HG03139 (cell line): ENCODE results near the gene SNAP29.
"Not testable (repeated sequence)": the region's sequence is repeated elsewhere in the genome, so short reads cannot be mapped to it uniquely, and the experiment has no call there.

Experiments used
- ATAC-seq: cut with Tn5 transposase; IDR thresholded peaks from one replicate; pipeline ENCODE4 v1.9.1; 2021; ENCODE audit not compliant: unreplicated experiment

Gene SNAP29

DNA sequence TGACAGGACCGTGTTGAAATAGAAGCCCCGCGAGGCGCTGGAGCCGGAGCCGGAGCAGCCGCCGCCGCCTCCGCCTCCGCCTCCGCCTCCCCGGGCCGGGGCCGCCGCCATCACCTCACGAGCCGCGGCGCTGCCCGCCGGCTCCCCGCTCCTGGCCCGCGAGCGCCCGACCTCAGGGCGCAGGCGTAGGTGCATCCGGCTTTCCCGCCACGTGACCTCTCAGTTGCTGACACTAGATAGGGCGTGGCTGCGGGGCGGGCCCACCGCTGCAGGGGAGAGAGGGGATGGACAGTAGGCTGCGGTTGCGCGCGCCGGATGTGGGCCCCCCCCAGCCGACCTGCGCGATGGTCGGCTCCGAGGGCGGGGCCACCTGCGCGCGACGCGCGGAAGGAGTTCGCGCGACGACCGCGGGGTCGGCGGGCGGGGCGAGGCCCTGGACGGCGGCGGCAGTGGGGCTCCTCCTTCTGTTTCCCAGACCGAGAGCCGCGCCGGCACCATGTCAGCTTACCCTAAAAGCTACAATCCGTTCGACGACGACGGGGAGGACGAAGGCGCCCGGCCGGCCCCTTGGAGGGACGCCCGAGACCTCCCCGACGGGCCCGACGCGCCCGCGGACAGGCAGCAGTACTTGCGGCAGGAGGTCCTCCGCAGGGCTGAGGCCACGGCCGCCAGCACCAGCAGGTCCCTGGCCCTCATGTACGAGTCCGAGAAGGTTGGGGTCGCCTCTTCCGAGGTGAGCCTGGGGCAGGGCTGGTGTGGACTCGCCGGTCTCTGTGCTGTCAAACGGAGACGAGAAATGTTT, at the start of gene SNAP29, which contains the start of gene PI4KA:
Gene SNAP29, plus strand, starts transcription at position 393 of the 802 bp plus-strand sequence. Its CDS starts 104 bp downstream, at position 497.
Gene PI4KA, minus strand, starts transcription at position 197 of the 802 bp plus-strand sequence. Its CDS starts 86 bp downstream, at position 111.
- peak; percentile 82 for ATAC-seq

DNA sequence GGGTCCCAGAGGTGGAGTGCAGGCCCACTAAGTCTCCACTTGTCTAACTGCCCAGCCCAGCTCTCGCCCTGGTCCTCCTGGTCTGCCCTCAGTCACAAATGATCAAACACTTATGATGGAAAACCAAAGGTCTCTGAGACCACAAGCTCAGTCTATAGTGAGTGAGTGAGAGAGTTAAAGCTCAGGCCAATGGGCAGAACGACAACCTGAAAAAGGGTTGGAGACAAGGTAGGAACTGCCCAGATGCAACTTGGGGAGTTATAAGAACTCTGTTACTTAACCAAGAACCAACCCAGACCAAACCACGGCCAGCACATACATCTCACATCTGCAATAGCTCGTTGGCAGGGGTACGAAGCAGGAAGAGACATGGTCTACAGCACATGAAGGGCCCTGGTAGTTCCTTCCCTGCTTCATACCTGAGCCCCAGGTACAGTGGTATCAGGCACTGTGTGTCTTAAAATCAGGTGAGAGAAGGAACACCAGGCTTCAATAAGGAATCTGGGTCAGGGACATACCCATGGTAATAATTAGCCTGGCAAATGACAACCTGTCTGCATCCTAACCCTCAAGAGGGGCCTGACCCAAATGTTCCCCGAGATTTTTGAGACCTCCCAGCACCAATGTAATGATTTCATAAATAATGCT, 49.1 kb upstream of the SNAP29 start:
- ATAC-seq = no peak

DNA sequence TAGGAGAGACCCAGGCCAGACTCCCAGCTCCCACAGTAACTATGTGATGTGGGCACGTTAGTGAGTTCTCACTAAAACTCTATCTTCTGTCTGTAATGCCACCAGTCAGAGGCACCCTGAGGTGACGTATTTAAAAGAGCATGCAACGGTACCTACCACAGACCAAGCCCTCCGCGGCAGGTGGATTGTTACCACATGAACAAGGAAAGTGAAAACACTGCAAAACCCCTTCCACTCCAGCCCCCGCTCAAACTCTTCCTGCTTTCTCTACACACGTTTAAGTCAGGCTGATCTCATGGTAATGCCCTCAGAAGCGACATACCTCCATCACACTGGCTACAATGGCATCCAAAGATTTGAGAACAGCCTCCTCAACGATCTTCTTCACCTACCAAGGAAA, 48.2 kb upstream of the SNAP29 start:
- no peak for ATAC-seq

DNA sequence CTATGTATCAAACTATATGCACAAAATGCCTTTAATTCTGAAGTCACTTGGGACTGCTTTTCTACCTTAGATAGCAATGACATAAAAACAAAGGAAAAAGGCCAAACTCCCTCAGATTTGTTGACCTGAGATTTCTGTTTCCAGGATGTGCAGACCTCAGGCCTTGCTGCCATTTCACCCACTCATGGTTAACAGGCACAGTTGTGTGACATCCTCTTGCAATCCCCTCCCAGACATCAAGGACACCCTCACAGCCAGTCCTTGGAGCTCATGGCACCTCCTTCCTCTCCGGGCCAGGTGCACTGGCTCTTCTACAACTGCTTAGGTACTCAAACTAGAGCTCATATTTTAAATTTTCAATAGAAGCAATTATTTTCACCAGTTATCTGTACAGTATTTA, 47.6 kb upstream of the SNAP29 start:
- no peak for ATAC-seq

DNA sequence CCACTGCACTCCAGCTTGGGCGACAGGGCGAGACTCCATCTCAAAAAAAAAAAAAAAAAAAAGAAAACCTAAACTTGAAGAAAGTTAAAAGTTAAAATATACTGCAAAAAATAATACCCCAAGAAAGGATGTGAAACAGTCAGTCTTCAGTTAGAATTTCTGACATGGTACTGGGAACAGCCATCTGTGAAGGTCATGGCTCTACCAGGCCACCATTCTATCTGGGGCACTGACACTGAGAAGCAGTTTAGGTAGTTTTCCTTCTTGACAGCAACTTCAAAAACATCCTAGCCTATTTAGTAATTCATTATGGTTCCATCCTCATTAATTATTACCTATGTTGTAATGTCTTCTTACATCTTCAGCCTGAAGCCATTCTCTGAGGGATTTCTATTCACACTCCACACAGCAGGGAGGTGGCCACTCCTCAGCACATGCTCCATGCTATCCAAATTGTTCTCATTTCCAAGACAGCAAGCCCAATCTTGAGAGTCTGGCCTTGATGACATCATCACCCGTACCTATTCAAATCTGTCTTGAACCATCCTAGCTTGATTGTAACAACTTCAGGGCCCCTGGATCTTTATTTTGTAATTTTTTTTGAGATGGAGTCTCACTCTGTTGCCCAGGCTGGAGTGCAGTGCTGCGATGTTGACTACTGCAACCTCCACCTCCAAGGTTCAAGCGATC, 46.7 kb upstream of the SNAP29 start:
- no peak for ATAC-seq

DNA sequence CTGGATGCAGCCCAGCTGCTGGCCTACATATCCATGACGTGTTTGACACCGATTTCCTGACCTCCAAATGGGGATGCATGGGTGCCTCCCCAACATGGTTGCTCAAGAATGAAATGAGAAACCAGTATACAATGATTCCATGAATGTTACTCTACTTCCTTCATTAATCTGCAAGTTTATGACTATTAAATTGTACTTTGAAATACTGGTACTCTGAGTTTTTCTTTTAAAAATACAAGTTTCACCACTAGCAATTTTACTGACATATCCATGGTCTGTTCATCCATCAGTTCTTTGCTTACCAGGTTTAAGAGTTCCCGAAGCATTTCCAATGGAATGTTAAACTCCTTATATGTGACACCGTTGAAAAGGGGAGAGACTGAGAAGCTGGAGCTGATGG, 45.8 kb upstream of the SNAP29 start:
- no peak for ATAC-seq

DNA sequence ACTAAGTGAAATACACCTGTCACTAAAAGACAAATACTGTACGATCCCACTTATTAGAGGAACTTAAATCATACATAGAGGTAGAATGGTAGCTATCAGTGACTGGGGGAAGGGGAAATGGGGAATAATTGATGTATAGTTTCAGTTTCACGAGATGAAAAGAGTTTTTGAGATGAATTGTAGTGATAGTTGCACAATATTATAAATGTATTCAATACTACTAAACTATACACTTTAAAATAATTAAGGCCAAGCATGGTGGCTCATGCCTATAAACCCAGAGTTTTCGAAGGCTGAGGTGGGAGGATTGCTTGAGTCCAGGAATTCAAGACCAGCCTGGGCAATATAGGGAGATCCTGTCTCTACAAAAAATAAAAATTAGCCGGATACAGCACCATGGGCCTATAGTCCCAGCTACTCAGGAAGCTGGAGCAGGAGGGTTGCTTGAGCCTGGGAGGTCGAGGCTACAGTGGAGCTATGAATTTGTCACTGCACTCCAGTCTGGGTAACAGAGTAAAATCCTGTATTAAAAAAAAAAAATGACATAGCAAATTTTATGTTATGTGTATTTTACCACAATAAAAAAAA, 44.5 kb upstream of the SNAP29 start:
- no peak for ATAC-seq

DNA sequence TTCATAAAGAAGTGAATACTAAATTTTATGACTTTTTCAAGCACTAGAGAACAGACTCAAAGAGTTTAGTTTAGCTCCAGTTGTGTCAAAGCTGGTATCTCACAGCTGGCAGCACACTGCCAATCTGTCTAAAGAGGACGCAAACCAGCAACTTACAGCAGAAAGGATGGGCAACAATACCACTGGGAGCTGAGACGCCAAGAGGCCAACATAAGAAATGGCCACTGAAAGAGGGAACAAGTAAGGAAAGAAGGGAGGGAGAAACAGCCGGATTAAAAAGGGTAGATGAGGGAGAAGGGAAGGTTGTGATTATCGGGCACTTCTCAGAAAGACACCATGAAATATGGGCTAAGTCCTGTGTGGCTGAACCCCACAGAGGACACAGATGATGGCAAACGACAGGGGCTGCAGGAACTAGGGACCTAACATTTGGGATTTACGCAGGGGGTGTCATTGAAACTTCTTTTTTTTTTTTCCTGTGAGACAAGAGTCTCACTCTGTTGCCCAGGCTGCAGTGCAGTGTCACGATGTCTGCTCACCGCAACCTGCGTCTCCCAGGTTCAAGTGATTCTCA, 43.2 kb upstream of the SNAP29 start:
- no peak for ATAC-seq

DNA sequence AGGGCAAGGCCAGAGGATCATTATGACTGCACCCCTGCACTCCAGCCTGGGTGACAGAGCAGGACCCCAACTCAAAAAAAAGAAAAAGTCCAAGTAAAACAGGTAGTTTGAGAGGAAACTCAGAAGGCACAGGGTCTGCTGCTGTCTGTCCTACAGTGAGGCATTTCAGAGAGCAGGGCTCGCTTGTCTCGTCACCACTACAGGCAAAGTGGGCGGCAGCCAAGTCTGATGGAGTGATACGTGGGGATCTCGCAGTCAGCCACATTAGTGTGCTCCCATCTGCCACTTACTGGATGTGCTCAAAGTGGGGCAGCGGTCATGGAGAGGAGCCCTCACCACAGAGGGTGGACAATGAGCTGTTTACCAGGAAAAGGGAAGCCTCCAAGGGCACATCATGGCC, 42.2 kb upstream of the SNAP29 start:
- no peak for ATAC-seq

DNA sequence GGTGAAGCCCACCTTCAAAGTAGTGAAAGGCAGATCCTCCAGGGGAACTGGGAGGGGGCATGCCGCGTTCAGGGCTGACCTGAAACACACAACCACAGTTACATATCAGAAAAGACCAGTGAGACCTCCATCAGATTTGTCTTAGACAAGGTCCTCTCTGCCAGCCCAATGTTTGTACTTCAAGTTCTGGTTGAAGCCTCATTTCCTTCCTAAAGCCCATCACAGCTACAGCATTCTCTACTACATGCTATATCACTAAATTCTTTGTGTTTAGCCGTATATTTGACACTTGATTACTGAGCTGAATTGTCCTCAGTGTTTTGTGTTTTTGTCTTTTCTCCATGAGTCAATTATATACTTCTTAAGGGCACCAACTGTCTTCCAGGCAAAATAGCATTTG, 40.3 kb upstream of the SNAP29 start:
- ATAC-seq = no peak

DNA sequence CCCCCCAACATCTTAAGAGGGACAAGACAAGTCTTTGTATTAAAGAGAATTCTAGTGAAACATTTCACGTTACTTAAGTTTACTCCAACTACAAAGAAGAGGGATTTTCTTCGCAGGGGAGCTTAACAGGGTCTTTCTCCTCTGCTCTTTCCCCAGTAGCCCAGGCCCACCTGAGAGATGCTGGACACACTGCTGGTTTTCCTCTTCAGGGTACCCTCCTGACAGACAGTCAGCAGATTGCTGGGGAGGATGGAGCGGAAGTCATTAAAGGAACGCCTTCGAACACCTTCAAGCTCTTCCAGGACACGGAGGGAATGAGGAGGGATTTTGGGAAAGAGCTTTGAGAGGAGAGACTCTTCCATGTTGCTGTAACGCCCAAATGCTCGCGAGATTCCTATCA, 39.3 kb upstream of the SNAP29 start:
- ATAC-seq = no peak

DNA sequence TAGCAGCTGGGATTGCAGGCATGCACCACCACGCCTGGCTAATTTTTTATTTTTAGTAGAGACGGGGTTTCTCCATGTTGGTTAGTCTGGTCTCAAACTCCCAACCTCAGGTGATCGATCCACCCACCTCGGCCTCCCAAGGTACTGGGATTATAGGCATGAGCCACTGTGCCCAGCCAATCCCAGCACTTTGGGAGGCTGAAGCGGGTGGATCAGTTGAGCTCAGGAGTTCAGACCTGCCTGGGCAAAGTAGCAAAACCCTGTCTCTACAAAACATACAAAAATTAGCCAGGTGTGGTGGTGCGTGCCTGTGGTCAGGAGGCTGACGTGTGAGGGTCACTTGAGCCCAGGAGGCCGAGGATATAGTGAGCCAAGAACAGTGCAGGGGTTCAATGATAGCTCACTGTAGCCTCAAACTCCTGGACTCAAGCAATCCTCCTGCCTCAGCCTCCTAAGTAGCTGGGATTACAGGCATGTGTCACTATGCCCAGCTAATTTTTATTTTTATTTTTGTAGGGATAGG, 37.0 kb upstream of the SNAP29 start:
- not testable (repeated sequence) for ATAC-seq

DNA sequence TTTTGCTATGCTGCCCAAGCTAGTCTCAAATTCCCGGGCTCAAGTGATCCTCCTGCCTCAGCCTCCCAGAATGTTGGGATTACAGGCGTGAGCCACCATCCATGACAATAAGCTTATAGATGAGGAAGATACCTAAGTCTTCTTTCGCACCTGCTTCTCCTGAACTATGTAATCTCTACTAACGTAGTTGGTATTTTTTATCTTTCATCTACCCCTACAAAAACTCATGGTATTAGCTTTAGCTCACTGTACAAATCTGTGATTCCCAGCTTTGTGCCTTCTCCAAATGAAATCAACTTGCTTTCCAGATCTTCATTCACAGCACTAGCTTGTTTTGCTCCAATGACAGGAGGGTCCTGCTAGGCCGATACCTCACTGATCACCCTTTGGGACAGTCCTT, 36.6 kb upstream of the SNAP29 start:
- ATAC-seq = no peak

DNA sequence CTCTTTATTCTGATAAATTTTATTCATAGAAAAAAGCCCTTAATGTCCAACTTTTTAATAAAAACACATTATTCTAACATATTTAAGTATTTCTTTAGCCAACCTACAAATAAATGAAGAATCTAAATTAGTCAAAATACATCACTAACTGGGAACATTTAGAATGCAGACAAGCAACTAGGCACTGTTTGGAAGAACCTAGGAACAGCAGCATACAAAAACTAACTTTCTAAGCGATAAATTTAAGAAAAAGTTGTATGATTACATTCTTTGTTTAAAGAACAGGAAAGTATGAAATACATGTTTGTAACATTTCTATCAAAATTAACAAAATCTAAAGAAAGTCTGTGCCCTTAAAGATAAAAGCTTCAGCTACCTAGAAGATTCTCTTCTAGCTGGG, 35.5 kb upstream of the SNAP29 start:
- ATAC-seq = no peak

DNA sequence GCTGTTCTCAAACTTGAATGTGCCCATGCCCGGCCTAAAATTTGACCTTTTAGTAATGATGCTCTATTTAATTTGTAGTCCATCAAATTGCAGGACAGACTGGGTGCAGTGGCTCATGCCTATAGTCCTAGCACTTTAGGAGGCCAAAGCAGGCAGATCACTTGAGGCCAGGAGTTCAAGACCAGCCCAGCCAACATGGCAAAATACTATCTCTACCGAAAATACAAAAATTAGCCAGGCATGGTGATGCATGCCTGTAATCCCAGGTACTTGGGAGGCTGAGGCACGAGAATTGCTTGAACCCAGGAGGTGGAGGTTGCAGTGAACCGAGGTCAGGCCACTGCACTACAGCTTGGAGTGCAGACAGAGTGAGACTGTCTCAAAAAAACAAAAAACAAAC, 33.6 kb upstream of the SNAP29 start:
- ATAC-seq = not testable (repeated sequence)

DNA sequence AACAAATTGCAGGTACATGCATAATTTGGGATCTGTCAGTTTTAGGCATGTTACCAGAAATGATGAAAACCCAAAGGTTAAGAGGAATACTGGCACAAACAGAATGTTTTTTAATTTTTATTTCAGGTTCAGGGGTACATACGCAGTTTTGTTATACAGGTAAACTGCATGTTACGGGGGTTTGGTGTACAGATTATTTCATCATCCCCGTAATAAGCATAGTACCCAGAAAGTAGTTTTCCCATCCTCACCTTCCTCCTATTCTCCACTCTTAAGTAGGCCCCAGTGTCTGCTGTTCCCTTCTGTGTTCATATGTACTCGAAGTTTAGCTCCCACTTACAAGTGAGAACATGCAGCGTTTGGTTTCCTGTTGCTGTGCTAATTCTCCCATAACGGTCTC, 33.2 kb upstream of the SNAP29 start:
- no peak for ATAC-seq

DNA sequence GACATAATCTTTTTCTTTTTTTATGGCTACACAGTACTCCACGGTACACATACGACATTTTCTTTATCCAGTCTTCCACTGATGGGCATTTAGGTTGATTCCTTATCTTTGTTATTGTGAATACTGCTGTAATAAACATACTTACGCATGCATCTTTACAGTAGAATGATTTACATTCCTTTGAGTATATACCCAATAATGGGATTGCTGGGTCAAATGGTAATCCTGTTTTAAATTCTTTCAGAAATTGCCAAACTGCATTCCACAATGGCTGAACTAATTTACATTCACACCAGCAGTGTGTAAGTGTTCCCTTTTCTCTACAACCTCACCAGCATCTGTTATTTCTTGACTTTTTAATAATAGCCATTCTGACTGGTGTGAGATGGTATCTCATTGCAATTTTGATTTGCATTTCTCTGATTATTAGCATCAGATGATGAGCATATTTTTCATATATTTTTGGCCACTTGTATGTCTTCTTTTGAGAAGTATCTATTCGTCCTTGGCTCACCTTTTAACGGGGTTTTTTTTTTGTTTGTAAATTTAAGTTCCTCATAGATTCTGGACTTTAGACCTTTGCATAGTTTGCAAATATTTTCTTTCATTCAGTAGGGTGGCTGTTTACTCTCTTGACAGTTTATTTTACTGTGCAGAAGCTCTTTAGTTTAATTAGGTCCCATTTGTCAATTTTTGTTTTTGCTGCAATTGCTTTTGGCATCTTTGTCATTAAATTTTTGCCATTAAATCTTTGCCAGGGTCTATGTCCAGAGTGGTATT, 32.2 kb upstream of the SNAP29 start:
- ATAC-seq = not testable (repeated sequence)

DNA sequence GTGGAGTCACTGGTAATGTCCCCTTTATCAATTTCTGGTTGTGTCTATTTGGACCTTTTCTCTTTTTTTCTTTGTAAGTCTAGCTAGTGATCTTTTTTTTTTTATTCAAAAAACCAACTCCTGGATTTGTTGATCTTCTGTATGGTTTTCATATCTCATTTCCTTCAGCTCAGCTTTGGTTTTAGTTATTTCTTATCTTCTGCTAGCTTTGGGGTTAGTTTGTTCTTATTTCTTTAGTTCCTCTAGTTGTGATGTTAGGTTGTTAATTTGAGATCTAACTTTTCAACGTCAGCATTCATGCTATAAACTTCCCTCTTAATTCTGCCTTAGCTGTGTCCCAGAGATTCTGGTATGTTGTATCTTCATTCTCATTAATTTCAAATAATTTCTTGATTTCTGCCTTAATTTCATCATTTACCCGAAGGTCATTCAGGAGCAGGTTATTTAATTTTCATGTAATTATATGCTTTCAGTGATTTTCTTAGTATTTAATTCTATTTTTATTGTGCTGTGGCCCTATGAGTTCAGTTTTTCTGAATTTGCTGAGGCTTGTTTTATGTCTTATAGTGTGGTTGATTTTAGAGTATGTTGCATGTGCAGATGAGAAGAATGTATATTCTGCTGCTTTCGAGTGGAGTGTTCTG, 29.2 kb upstream of the SNAP29 start:
- ATAC-seq = no peak

DNA sequence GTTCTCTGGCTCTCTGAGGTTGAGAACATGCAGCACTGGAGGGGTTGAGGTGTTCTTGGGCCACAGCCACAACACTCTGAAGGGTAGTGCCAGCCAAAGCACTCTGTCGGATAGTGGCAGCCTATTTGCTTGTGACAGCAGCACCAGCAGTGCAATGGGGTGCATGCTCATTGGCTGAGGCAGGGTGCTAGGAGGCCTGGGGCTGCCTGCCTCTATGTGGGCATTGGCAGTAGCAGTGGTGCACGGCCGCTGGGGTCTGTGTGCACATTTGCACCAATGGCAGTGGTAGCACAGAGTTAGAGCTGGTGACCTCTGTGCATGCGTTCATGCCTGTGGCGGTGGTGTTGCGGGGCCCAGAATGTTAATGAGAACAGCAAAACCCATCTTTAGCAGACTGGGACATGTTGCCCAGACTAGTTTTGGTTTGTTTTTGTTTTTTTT, 25.6 kb upstream of the SNAP29 start:
- ATAC-seq = no peak

DNA sequence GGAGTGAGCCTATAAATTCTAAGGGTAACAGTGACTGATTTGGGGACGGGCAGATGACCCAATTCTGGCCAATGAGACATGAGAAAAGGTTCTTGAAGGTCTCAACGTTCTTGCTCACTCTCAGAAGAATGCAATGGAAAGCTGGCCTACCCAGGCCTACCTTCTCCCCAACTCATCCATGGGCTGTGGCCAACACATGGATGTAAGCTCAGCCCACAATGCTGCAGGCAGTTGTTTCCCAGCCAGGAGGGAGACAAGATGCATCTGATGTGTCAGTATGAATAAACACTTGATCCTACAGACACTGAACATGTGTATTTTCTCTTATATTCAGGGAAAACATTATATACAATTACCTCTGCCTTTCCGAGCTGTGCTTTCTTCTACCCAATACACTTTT, 24.6 kb upstream of the SNAP29 start:
- ATAC-seq = no peak
